ENCODE data around the gene PCSK6.

The PCSK6 gene

DNA sequence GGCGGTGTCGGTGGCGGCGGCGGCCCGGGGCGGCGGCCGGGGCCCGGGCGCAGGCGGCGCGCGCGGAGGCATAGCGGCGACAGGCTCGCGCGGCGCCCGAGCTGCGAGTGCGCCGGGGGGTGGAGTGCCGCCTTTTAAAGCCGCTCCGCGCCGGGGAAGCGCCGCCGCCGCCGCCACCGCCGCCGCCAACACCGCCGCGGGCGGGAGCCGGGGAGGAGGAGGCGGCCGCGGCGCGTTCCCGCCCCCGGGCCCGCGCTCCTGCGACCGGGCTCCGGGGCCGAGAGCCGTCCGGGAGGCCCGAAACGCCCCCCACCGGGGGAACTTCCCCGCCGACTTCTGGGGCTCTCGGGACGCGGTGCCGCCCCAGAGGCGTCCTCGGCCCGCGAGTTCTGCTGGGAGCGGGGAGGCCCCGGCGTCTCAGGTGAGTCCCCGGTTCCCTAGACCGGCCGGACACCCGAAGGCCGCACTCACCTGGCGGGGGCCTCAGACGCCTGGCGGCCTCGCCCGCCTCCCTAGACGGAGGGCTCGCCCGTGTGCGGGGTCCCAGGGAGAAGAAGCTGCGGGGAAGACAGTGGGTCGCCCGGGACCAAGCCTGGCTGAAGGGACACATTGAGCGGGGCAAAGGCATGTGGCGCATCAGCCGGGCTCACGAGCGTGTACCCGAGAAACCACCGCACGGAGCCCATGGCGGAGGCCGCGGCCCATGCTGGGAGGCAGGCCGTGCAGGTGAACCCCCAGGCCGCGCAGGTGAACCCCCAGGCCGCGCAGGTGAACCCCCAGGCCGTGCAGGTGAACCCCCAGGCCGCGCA is at the start of gene PCSK6:
Gene PCSK6 (minus strand): TSS at position 109 of the 809 bp plus-strand sequence. CDS start 37 bp downstream, at position 72.
- no peak for DNase-seq
- peaks cover 11% of the 10 kb centered on the region for H3K27me3 ChIP-seq (replicated peaks)
- TF ChIP-seq, protein P1, sequence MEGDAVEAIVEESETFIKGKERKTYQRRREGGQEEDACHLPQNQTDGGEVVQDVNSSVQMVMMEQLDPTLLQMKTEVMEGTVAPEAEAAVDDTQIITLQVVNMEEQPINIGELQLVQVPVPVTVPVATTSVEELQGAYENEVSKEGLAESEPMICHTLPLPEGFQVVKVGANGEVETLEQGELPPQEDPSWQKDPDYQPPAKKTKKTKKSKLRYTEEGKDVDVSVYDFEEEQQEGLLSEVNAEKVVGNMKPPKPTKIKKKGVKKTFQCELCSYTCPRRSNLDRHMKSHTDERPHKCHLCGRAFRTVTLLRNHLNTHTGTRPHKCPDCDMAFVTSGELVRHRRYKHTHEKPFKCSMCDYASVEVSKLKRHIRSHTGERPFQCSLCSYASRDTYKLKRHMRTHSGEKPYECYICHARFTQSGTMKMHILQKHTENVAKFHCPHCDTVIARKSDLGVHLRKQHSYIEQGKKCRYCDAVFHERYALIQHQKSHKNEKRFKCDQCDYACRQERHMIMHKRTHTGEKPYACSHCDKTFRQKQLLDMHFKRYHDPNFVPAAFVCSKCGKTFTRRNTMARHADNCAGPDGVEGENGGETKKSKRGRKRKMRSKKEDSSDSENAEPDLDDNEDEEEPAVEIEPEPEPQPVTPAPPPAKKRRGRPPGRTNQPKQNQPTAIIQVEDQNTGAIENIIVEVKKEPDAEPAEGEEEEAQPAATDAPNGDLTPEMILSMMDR (IDR thresholded peaks at IDR 0.05; ENCODE audit: low read depth, low read length, missing control alignments) = no peak
- no peak within 1 kb of the TSS for H3K27ac ChIP-seq
- no peak within 1 kb of the TSS for H3K4me3 ChIP-seq (ENCODE audit: low read depth, low read length)
- in situ Hi-C loops (cut with HindIII; ENCODE audit: low pct_ligation_motif_present, low sequenced_read_pairs) = no loop called here
- H3K36me3 ChIP-seq (replicated peaks) = no peaks in the 10 kb centered on the region

DNA sequence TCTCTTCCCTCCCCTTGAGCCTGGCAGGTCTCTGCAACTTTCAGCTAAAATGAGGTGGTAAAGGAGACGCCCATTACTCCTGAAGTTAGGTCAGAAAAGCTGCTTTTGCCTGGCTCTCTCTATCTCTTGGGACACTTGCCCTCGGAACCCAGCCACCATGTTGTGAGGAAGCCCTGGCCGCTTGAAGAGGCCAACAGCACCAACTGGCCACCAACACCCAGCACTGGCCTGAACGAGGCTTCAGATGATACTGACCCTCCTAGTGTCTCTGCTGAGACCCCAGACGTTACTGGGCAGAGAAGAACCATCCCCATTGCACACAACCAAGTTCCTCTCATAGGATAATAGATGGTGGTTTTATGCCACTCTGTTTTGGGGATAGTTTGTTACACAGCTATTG is 49.5 kb upstream of the PCSK6 start:
- peaks cover 1% of the 10 kb centered on the region for H3K27me3 ChIP-seq (replicated peaks)
- H3K27ac ChIP-seq = no peak overlapping the region
- H3K36me3 ChIP-seq (replicated peaks) = no peaks in the 10 kb centered on the region
- no peak for DNase-seq
- TF ChIP-seq, protein P1 (IDR thresholded peaks at IDR 0.05; ENCODE audit: low read depth, low read length, missing control alignments) = no peak
- in situ Hi-C loops (cut with HindIII; ENCODE audit: low pct_ligation_motif_present, low sequenced_read_pairs) = no loop called here
- H3K4me3 ChIP-seq (ENCODE audit: low read depth, low read length) = no peak overlapping the region

DNA sequence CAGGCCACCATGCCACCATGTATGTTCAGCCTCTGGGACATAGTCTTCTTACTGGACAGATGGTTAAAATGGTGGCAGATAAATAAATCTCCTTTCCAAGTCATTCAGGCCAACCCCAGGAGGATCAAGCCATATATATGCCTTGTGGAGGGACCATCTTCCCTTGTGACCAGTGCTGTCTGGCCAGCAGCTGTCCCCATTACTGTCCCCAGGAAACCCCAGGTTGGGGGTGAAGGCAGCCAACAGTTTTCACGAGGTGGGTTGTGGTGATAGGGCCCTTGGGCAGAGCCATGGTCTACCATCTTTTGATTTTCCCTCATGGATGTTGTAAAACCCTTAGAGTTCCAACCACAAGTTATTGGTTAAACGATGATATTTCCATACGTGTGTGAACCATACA is 48.7 kb upstream of the PCSK6 start:
- no peak for DNase-seq
- H3K36me3 ChIP-seq (replicated peaks) = no peaks in the 10 kb centered on the region
- H3K4me3 ChIP-seq (ENCODE audit: low read depth, low read length) = no peak overlapping the region
- peaks cover 1% of the 10 kb centered on the region for H3K27me3 ChIP-seq (replicated peaks)
- no peak overlapping the region for H3K27ac ChIP-seq
- in situ Hi-C loops (cut with HindIII; ENCODE audit: low pct_ligation_motif_present, low sequenced_read_pairs) = no loop called here
- TF ChIP-seq, protein P1 (IDR thresholded peaks at IDR 0.05; ENCODE audit: low read depth, low read length, missing control alignments) = no peak

DNA sequence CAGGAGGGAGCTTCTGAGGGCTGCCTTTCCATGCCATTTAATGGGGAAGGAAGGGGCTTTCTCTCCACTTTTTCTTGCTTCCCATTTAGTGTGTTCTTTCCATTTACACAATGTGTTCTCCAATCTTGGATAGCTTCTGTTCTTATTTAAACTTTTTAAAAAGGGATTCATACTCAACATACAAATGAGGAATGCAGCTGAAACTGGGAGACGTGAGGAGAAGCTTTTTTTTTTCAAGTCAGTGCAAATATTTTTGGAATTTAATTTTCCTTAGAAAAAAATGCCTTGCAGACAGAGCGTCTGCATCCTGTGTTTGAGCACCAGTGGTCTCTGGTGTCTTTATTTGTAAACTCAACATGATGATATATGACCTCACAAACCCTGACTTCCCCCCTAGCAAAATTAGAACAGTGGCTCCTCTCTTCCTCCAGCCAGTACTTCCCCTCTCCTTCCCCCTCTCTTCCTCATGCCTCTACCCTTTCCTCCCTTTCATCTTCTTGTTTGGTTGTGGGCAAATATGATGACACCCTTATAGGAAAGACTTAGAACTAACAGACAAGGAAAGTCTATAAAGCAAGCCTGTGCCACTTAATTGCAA is 48.1 kb upstream of the PCSK6 start:
- Histone ChIP-seq H3K4me3 (ENCODE audit: low read depth, low read length) (no peak overlapping the region), H3K36me3 (replicated peaks) (no peaks in the 10 kb centered on the region), H3K27me3 (replicated peaks) (no peaks in the 10 kb centered on the region), H3K27ac (no peak overlapping the region)
- in situ Hi-C loops (cut with HindIII; ENCODE audit: low pct_ligation_motif_present, low sequenced_read_pairs) = no loop called here
- no peak for DNase-seq
- TF ChIP-seq, protein P1 (IDR thresholded peaks at IDR 0.05; ENCODE audit: low read depth, low read length, missing control alignments) = no peak

DNA sequence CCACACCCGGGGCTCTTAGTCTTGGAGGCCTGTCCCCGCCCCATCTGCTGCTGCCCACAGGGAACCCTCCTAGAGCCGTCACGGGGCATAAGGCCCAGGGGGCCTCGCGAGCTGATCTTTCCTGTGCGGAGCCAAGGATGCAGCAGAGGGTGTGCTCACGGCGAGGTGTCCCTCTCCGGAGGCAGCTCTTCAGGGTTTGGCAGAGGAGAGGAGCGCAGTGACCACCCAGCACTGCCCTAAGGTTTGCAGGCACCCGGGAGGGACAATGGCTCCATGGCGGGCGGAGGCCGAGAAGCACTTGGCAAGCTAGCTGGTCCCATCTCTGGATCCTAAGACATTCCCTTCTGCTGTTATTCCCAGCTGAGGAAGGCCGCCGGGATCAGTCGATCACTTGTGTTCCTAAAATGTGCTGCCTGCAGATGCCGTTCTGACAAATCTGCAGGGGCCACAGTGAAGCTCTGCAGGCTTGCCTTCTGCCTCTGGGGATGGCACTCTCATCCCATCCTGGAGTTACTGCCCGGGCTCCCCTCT is 47.4 kb upstream of the PCSK6 start:
- TF ChIP-seq, protein P1 (IDR thresholded peaks at IDR 0.05; ENCODE audit: low read depth, low read length, missing control alignments) = no peak
- DNase-seq = no peak
- no peak overlapping the region for H3K27ac ChIP-seq
- in situ Hi-C loops (cut with HindIII; ENCODE audit: low pct_ligation_motif_present, low sequenced_read_pairs) = no loop called here
- H3K36me3 ChIP-seq (replicated peaks) = no peaks in the 10 kb centered on the region
- no peaks in the 10 kb centered on the region for H3K27me3 ChIP-seq (replicated peaks)
- H3K4me3 ChIP-seq (ENCODE audit: low read depth, low read length) = no peak overlapping the region

Measured in brain microvascular endothelial cell (primary cell).